Panc1 (cell line): ENCODE results near the gene MYO7A. TPM values are rescaled to one million over a fixed set of nuclear protein-coding genes. Genes with fewer than 3 reads are reported as not detected.
A peak's percentile ranks its signal among the peaks of the same experiment; 100 is the strongest.

Experiments
- ATAC-seq: fragments of 200-7000 bp; cut with Tn5 transposase; 2 replicates; pipeline ENCODE4 v1.9.1; 2020; ENCODE audit warnings: mild to moderate bottlenecking, moderate library complexity
- BruUV-seq: library from RNA; stranded (reverse); fragments of 400-500 nt; replicated peaks from 2 replicates; lab custom pipeline; 2021; lab: Mats Ljungman, UMichigan
- CTCF ChIA-PET: fragments of 300-600 bp; sonication (Branson Sonifier 250); formaldehyde crosslinking; loops from one replicate; lab custom pipeline; 2022; ENCODE audit warnings: antibody characterized with exemption; lab: Charles Lee
- POLR2A ChIA-PET: fragments of 300-600 bp; sonication (Branson Sonifier 250); formaldehyde crosslinking; loops from one replicate; lab custom pipeline; 2022; ENCODE audit warnings: antibody characterized with exemption; lab: Charles Lee
- DNase-seq: peaks from one replicate; pipeline ENCODE4 v3.0.0-alpha.2; 2010; ENCODE audit warnings: low read depth, low spot score
- H3K27ac ChIP-seq: 2 replicates; pipeline ENCODE4 v1.5.1; 2011; ENCODE audit warnings: mild to moderate bottlenecking, low read length, inconsistent platforms
- H3K27me3 ChIP-seq: fragments of 200-500 bp; sonication (Bioruptor generic); 2 replicates; pipeline ENCODE4 v1.6.0; 2014; ENCODE audit warnings: low read length, inconsistent platforms; ENCODE audit not compliant: control insufficient read depth, insufficient read depth
- H3K36me3 ChIP-seq: fragments of 200-500 bp; sonication (Bioruptor generic); 2 replicates; pipeline ENCODE4 v1.5.1; 2014; ENCODE audit warnings: inconsistent platforms, mild to moderate bottlenecking, low read length, moderate library complexity; ENCODE audit not compliant: control insufficient read depth, insufficient read depth
- H3K4me1 ChIP-seq: 2 replicates; pipeline ENCODE4 v1.5.1; 2011; ENCODE audit warnings: inconsistent platforms, mild to moderate bottlenecking, low read length, moderate library complexity; ENCODE audit not compliant: control insufficient read depth, insufficient read depth
- H3K4me3 ChIP-seq, 2 experiments: 2 replicates each; pipeline ENCODE4 v1.5.1; 2011 to 2012; ENCODE audit warnings: low read depth in 2 of 2, low read length in 2 of 2, mild to moderate bottlenecking in 2 of 2, inconsistent platforms in 1 of 2, moderate library complexity in 1 of 2
- H3K9me3 ChIP-seq: fragments of 200-500 bp; sonication (Bioruptor generic); 2 replicates; pipeline ENCODE4 v1.5.1; 2014; ENCODE audit warnings: low read depth, mild to moderate bottlenecking, inconsistent platforms, low read length, moderate library complexity; ENCODE audit not compliant: control insufficient read depth, insufficient read depth
- CTCF ChIP-seq: fragments of 450-650 bp; IDR thresholded peaks from 2 replicates; pipeline ENCODE4 v1.5.1; 2017; ENCODE audit warnings: mild to moderate bottlenecking
- POLR2AphosphoS5 ChIP-seq: IDR thresholded peaks from 2 replicates; pipeline ENCODE4 v1.6.1; 2012; ENCODE audit warnings: mild to moderate bottlenecking, low read depth, low read length, moderate library complexity
- REST ChIP-seq, 2 experiments: IDR thresholded peaks; 2 replicates each; pipeline ENCODE4 v1.6.1; 2011 to 2012; ENCODE audit warnings: low read depth in 2 of 2, control low read depth in 1 of 2, low read length in 1 of 2, mild to moderate bottlenecking in 1 of 2, moderate library complexity in 1 of 2; ENCODE audit not compliant: insufficient read depth in 1 of 2
- SIN3A ChIP-seq: IDR thresholded peaks from 2 replicates; pipeline ENCODE4 v1.6.1; 2012; ENCODE audit warnings: low read depth, mild to moderate bottlenecking, low read length, moderate library complexity, borderline replicate concordance; ENCODE audit not compliant: insufficient read depth
- TCF7L2 ChIP-seq: IDR thresholded peaks from 2 replicates; pipeline ENCODE4 v1.6.1; 2011; ENCODE audit warnings: mild to moderate bottlenecking, low read depth, low read length, inconsistent platforms
- in situ Hi-C: cut with HindIII; loops from 2 replicates; pipeline ENCODE4 v1.10.0; 2016; ENCODE audit warnings: low sequenced_read_pairs, low pct_unique_long_range_greater_than_20kb
- intact Hi-C: fragments of 100-400 bp; cut with micrococcal nuclease; formaldehyde crosslinking; loops from one replicate; pipeline ENCODE4 v1.10.0; 2022; ENCODE audit not compliant: unreplicated experiment
- total RNA-seq: library from RNA; stranded (reverse); gene quantifications from one replicate; pipeline ENCODE4 v1.2.1, GENCODE V29; 2021; ENCODE audit not compliant: unreplicated experiment

The MYO7A gene
- total RNA-seq, 1 experiment from 2014 or later = 1.3 TPM

GRCh38 chr11:77147668-77148321 lies 19.7 kb downstream of the MYO7A start:
- Histone ChIP-seq H3K4me1 (no peaks in the 10 kb centered on the region), H3K36me3 (no peaks in the 10 kb centered on the region), H3K9me3 (no peaks in the 10 kb centered on the region), H3K27ac (no peak overlapping the region), H3K27me3 (no peaks in the 10 kb centered on the region), H3K4me3 (peak overlapping the region in 1 of 2 experiments; percentile 28; a peak in 2 of 4 replicates)
- ChIA-PET POLR2A (no interaction called here), CTCF (interaction anchor here (0.6 to 1.0 kb wide), 2 partner anchors 21 to 285 kb away, joined by 3 to 4 read pairs; no protein-coding TSS in a partner anchor)
- in situ Hi-C loops (loop anchor here (10.0 kb wide), 1 partner anchor 83 kb away; the partner anchor contains the start of gene CAPN5), intact Hi-C loops (no loop called here)
- no peak for TF ChIP-seq POLR2AphosphoS5
- no peak for TF ChIP-seq CTCF
- no peak for TF ChIP-seq TCF7L2
- no peak for TF ChIP-seq REST (IDR thresholded peaks at IDR 0.05; ENCODE audit: insufficient read depth in 1 of 2, low read depth in 2 of 2, low read length in 1 of 2)
- no peak for TF ChIP-seq SIN3A
- DNase-seq = no peak
- BruUV-seq = no TSS peak
- ATAC-seq = peak; percentile 82

GRCh38 chr11:77148963-77149715 lies 21.1 kb downstream of the MYO7A start:
- ATAC-seq (no peak), DNase-seq (no peak)
- no peaks in the 10 kb centered on the region for H3K36me3 ChIP-seq
- BruUV-seq = no TSS peak
- in situ Hi-C loops (loop anchor here (10.0 kb wide), 1 partner anchor 84 kb away; the partner anchor contains the start of gene CAPN5), intact Hi-C loops (no loop called here)
- H3K4me1 ChIP-seq = no peaks in the 10 kb centered on the region
- CTCF ChIA-PET = interaction anchor here (1.4 kb wide), 1 partner anchor 101 kb away, joined by 10 read pairs; no protein-coding TSS in a partner anchor
- H3K9me3 ChIP-seq = no peaks in the 10 kb centered on the region
- no peaks in the 10 kb centered on the region for H3K27me3 ChIP-seq
- no peak overlapping the region for H3K27ac ChIP-seq
- TF ChIP-seq SIN3A (no peak), REST (IDR thresholded peaks at IDR 0.05; ENCODE audit: insufficient read depth in 1 of 2, low read depth in 2 of 2, low read length in 1 of 2) (no peak), POLR2AphosphoS5 (no peak), TCF7L2 (no peak), CTCF (no peak)
- no peak overlapping the region for H3K4me3 ChIP-seq
- POLR2A ChIA-PET = no interaction called here
